Pancreas (tissue), 10 donors: ENCODE data around the gene ABR. TPM values are rescaled to one million over a fixed set of nuclear protein-coding genes. Genes with fewer than 3 reads are reported as not detected.

Experiments
- ATAC-seq, 4 donors: fragments of 200-7000 bp; cut with Tn5 transposase; one replicate each; pipeline versions ENCODE4 v1.8.0 to v1.9.1; 2020; ENCODE audit warnings: mild to moderate bottlenecking in 4 of 4, moderate library complexity in 4 of 4
- DNase-seq, 6 donors: peaks; one replicate each; pipeline ENCODE4 v3.0.0-alpha.2; 2020
- FAIRE-seq: peaks from 2 replicates; lab custom pipeline; 2012; peaks lifted over from hg19 to GRCh38; lab: Jason Lieb, UNC
- H3K27ac ChIP-seq, 4 donors: fragments of 200-600 bp; sonication (generic); 1 replicate in 3 of 4; 2 replicates in 1 of 4; pipeline versions ENCODE4 v1.5.0 to v1.8.0; 2020
- H3K27me3 ChIP-seq, 4 donors: fragments of 200-600 bp; one replicate each; pipeline ENCODE4 v1.8.0; 2021
- H3K36me3 ChIP-seq, 3 donors: fragments of 200-600 bp; sonication (generic) in 1 of 3; one replicate each; pipeline versions ENCODE4 v1.5.0 to v1.8.0; 2020 to 2021
- H3K4me1 ChIP-seq, 3 donors: fragments of 200-600 bp; one replicate each; pipeline ENCODE4 v1.8.0; 2021
- H3K4me3 ChIP-seq, 4 donors: fragments of 200-600 bp; sonication (generic) in 2 of 4; one replicate each; pipeline versions ENCODE4 v1.5.0 to v1.8.0; 2020 to 2021
- H3K9me3 ChIP-seq, 4 donors: fragments of 200-600 bp; one replicate each; pipeline ENCODE4 v1.8.0; 2021
- CTCF ChIP-seq, 4 donors: fragments of 200-600 bp; sonication (generic) in 3 of 4; IDR thresholded peaks; one replicate each; pipeline versions ENCODE4 v1.5.0 to v1.8.0; 2021; ENCODE audit warnings: antibody characterized with exemption in 4 of 4
- WGBS, 2 donors: extraction: QIAGEN DNeasy Blood & Tissue Kit; methylation state at CpG; one replicate each; pipeline ENCODE4 v1.1.7; 2013; 5-methylcytosine and 5-hydroxymethylcytosine counted together
- intact Hi-C, 3 donors: fragments of 100-400 bp; cut with DNase I; formaldehyde crosslinking; loops; one replicate each; pipeline versions ENCODE4 v1.11.1 to v1.14.2; 2022
- polyA plus RNA-seq, 2 donors: library from polyadenylated mRNA; stranded (reverse); fragments of 200-250 nt; gene quantifications; one replicate each; pipeline ENCODE4 v1.2.3, GENCODE V29; 2013
- total RNA-seq, 6 donors: library from RNA; stranded (reverse); fragmentation: NEBNext Ultra II Directional in 4 of 6; extraction: Animal tissue kit (Norgen Biotek cat#: 25700) in 4 of 6; gene quantifications; one replicate each; pipeline versions ENCODE4 v1.2.1 to v1.2.4, GENCODE V29; 2021 to 2023
- donor health status: healthy with polysubstance abuse.
- donor health status: DM: no; HTN: no; CAD: no; lungs with moderate emphysema.
- donor health status: DM: no; HTN: no; CAD: no.
- donor health status: control.
- donor health status: control.
- donor health status: Bipolar disorder and iron deficiency.
- donor health status: DM: yes; HTN: yes; CAD: no.
- donor health status: DM: no; HTN: no; CAD: no.
- donor health status: DM: no; HTN: no; CAD: no.
- donor health status: DM: yes; HTN: yes; CAD: no.

Gene ABR
- total and polyA plus RNA-seq, 8 donors = 15.4 to 65.7 (median 28.4) TPM

DNA sequence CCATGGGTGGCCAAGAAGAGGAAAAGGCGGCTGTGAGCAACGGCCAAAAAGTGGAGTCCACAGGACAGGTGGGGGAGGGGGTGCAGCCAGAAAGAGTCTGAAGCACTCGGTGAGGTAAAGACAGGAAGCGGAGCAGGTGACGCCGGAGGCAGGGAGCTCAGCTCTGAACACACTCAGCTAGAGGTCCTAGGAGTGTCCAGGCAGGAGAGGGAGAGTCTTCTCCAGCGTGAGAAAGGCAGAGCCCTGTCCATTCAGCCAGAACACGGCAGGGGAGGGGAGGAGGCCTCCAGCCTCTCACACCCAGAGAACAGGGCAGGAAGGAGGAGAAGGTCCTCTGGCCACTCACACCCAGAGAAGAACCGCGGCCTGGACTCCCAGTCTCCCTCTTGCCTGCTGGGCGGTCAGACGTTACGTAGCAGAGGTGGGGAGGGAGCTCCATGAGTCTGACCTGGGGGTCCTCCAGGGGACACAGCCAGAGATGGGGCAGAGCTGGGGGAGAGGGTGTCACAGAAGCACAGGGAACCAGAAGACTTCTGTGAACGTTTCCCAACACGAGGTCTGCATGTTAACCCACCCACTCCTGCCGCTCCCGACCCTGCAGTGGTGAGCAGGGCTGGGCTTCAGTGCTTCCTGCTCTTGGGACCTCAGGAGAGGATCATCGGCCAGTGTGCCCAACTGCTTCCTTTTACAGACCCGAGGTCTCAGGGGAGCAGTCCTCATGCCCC lies 89.2 kb downstream of the ABR start:
- Histone ChIP-seq H3K9me3 (no peaks in the 10 kb centered on the region), H3K27ac (no peak overlapping the region), H3K36me3 (no peaks in the 10 kb centered on the region), H3K4me1 (peaks cover 0 to 11% (median 10%) of the 10 kb centered on the region in 3 donors), H3K27me3 (no peaks in the 10 kb centered on the region), H3K4me3 (no peak overlapping the region)
- intact Hi-C loops = no loop called here
- no peak for DNase-seq
- TF ChIP-seq CTCF (IDR thresholded peaks at IDR 0.05) = no peak
- no peak for FAIRE-seq
- WGBS, 2 donors = 86 to 92% methylated on average over 18 to 19 of the region's 19 CpGs
- ATAC-seq = peak in 1 of 4 donors; percentile 2

- no peak for DNase-seq
- H3K4me3 ChIP-seq = no peak overlapping the region
- H3K36me3 ChIP-seq = no peaks in the 10 kb centered on the region
- WGBS, 2 donors = 81 to 83% methylated on average over 13 of the region's 13 CpGs
- peaks cover 0 to 11% (median 10%) of the 10 kb centered on the region in 3 donors for H3K4me1 ChIP-seq
- H3K27ac ChIP-seq = peak overlapping the region in 2 of 4 donors; percentile 92 to 93
- intact Hi-C loops = loop anchor here in 1 of 3 donors (10.0 kb wide), 1 partner anchor 65 kb away; no protein-coding TSS in a partner anchor
- no peak for FAIRE-seq
- no peaks in the 10 kb centered on the region for H3K9me3 ChIP-seq
- H3K27me3 ChIP-seq = no peaks in the 10 kb centered on the region
- ATAC-seq = no peak
- no peak for TF ChIP-seq CTCF (IDR thresholded peaks at IDR 0.05)
Observed at GRCh38 chr17:1089915-1090314, 89.9 kb downstream of the ABR start.

GRCh38 chr17:1087381-1088241 lies 92.2 kb downstream of the ABR start:
- Histone ChIP-seq H3K9me3 (no peaks in the 10 kb centered on the region), H3K4me1 (peaks cover 0 to 11% (median 10%) of the 10 kb centered on the region in 3 donors), H3K36me3 (no peaks in the 10 kb centered on the region), H3K27ac (peak overlapping the region; percentile 92 to 98 (median 94)), H3K4me3 (peak overlapping the region in 2 of 4 donors; percentile 10 to 11), H3K27me3 (no peaks in the 10 kb centered on the region)
- no peak for TF ChIP-seq CTCF (IDR thresholded peaks at IDR 0.05)
- ATAC-seq = peak; percentile 92 to 95 (median 94)
- intact Hi-C loops = loop anchor here in 1 of 3 donors (10.0 kb wide), 1 partner anchor 63 kb away; no protein-coding TSS in a partner anchor
- peak; percentile 87 to 97 (median 93) for DNase-seq
- 13 to 15% methylated on average over 32 to 35 of the region's 35 CpGs for WGBS, 2 donors
- FAIRE-seq = no peak

GRCh38 chr17:1083451-1084187 lies 96.2 kb downstream of the ABR start:
- H3K4me1 ChIP-seq = peaks cover 0 to 11% (median 10%) of the 10 kb centered on the region in 3 donors
- peak in 2 of 4 donors; percentile 3 to 9 for ATAC-seq
- peak in 2 of 6 donors; percentile 24 to 30 for DNase-seq
- intact Hi-C loops = loop anchor here in 1 of 3 donors (10.0 kb wide), 1 partner anchor 59 kb away; no protein-coding TSS in a partner anchor
- no peaks in the 10 kb centered on the region for H3K36me3 ChIP-seq
- no peak for FAIRE-seq
- H3K9me3 ChIP-seq = no peaks in the 10 kb centered on the region
- 48 to 68% methylated on average over 19 of the region's 19 CpGs for WGBS, 2 donors
- H3K27ac ChIP-seq = peak overlapping the region; percentile 8 to 71 (median 22)
- no peaks in the 10 kb centered on the region for H3K27me3 ChIP-seq
- H3K4me3 ChIP-seq = no peak overlapping the region
- TF ChIP-seq CTCF (IDR thresholded peaks at IDR 0.05) = no peak
